HepG2 (cell line): Measurements from ENCODE around the gene CASZ1. TPM values are rescaled to one million over a fixed set of nuclear protein-coding genes. Genes with fewer than 3 reads are reported as not detected.

Source experiments
- ATAC-seq: fragments of 200-7000 bp; cut with Tn5 transposase; 3 replicates; pipeline ENCODE4 v1.9.1; 2020; ENCODE audit warnings: mild to moderate bottlenecking, moderate library complexity
- BruUV-seq: library from RNA; stranded (reverse); fragments of 400-500 nt; replicated peaks from 2 replicates; lab custom pipeline; 2021; lab: Mats Ljungman, UMichigan
- CTCF ChIA-PET: fragments of 300-600 bp; formaldehyde crosslinking; extraction: SDS; loops from one replicate; lab custom pipeline; 2021; ENCODE audit warnings: low total read pairs, inconsistent platforms, low intra/inter-chr PET ratio; lab: Yijun Ruan, JAX
- POLR2A ChIA-PET: fragments of 350-600 bp; sonication (Branson Sonifier 250); formaldehyde crosslinking; loops from one replicate; lab custom pipeline; 2020; ENCODE audit warnings: antibody characterized with exemption, inconsistent platforms; lab: Yijun Ruan, JAX
- DNase-seq: peaks from one replicate; pipeline ENCODE4 v3.0.0-alpha.2; 2015; ENCODE audit warnings: low spot score
- FAIRE-seq: peaks from 3 replicates; lab custom pipeline; 2011; peaks lifted over from hg19 to GRCh38; lab: Jason Lieb, UNC
- H2AFZ ChIP-seq: one replicate; pipeline ENCODE4 v1.6.1; 2011; ENCODE audit warnings: low read length, inconsistent platforms
- H3K27ac ChIP-seq: fragments of 300-600 bp; 3 replicates; pipeline ENCODE4 v1.8.0; 2011; ENCODE audit warnings: mixed run types, mild to moderate bottlenecking, mixed read lengths, low read length, inconsistent platforms; ENCODE audit not compliant: insufficient read depth; ENCODE audit errors: extremely low read length
- H3K27me3 ChIP-seq, 2 experiments: fragments of 200-600 bp in 1 of 2; 2 replicates in 1 of 2; 3 replicates in 1 of 2; pipeline versions ENCODE4 v1.6.0 to v1.8.0; 2011; ENCODE audit warnings: low read length in 2 of 2, mild to moderate bottlenecking in 2 of 2, moderate library complexity in 2 of 2, inconsistent platforms in 1 of 2; ENCODE audit not compliant: insufficient read depth in 2 of 2, control insufficient read depth in 1 of 2
- H3K36me3 ChIP-seq, 2 experiments: fragments of 200-600 bp in 1 of 2; replicated peaks in 1 of 2; 2 replicates in 1 of 2; 3 replicates in 1 of 2; pipeline versions ENCODE4 v1.5.1 to v1.8.0; 2011; ENCODE audit warnings: low read length in 2 of 2, inconsistent platforms in 1 of 2; ENCODE audit not compliant: insufficient read depth in 2 of 2, control insufficient read depth in 1 of 2
- H3K4me1 ChIP-seq: 2 replicates; pipeline ENCODE4 v1.5.1; 2012; ENCODE audit warnings: low read length, inconsistent platforms; ENCODE audit not compliant: insufficient read depth
- H3K4me2 ChIP-seq: 2 replicates; pipeline ENCODE4 v1.6.0; 2011; ENCODE audit warnings: low read depth, low read length, inconsistent platforms
- H3K4me3 ChIP-seq, 3 experiments: fragments of 200-600 bp in 1 of 3; sonication (generic), shearing (Covaris generic) in 1 of 3; replicated peaks in 1 of 3; 2 replicates each; pipeline ENCODE4 v1.5.1; 2011 to 2016; ENCODE audit warnings: low read length in 3 of 3, inconsistent platforms in 2 of 3, low read depth in 2 of 3, mild to moderate bottlenecking in 2 of 3, control low read depth in 1 of 3, mixed read lengths in 1 of 3; ENCODE audit not compliant: insufficient read depth in 1 of 3
- H3K79me2 ChIP-seq: one replicate; pipeline ENCODE4 v1.6.1; 2011; ENCODE audit warnings: low read length, inconsistent platforms; ENCODE audit not compliant: insufficient read depth
- H3K9ac ChIP-seq: 2 replicates; pipeline ENCODE4 v1.6.0; 2011; ENCODE audit warnings: mild to moderate bottlenecking, low read depth, low read length, inconsistent platforms; ENCODE audit not compliant: insufficient read depth
- H3K9me3 ChIP-seq: 2 replicates; pipeline ENCODE4 v1.5.1; 2012; ENCODE audit warnings: mild to moderate bottlenecking, low read length
- H4K20me1 ChIP-seq: 2 replicates; pipeline ENCODE4 v1.6.0; 2011; ENCODE audit warnings: inconsistent platforms, mild to moderate bottlenecking, low read length, moderate library complexity; ENCODE audit not compliant: insufficient read depth
- FOXA3 ChIP-seq: IDR thresholded peaks from 2 replicates; pipeline ENCODE4 v1.6.1; 2016; ENCODE audit warnings: missing genetic modification reagents, missing compliant biosample characterization
- GZF1 ChIP-seq: sonication (generic); formaldehyde crosslinking; IDR thresholded peaks from 2 replicates; pipeline ENCODE4 v1.5.1; 2020; ENCODE audit warnings: mild to moderate bottlenecking, missing genetic modification reagents
- MLLT10 ChIP-seq: sonication (generic); formaldehyde crosslinking; IDR thresholded peaks from 2 replicates; pipeline ENCODE4 v1.4.0; 2020; ENCODE audit warnings: missing genetic modification reagents
- NR1H2 ChIP-seq: sonication (generic); formaldehyde crosslinking; IDR thresholded peaks from 2 replicates; pipeline ENCODE4 v1.8.1; 2022; ENCODE audit warnings: low read depth, missing genetic modification reagents, borderline replicate concordance
- NR3C1 ChIP-seq: sonication (generic); formaldehyde crosslinking; IDR thresholded peaks from 2 replicates; pipeline ENCODE4 v1.4.0; 2020; ENCODE audit warnings: missing genetic modification reagents
- RBFOX2 ChIP-seq: fragments of 200-400 bp; formaldehyde crosslinking; IDR thresholded peaks from 2 replicates; pipeline ENCODE4 v1.6.1; 2017; ENCODE audit warnings: low read depth, mild to moderate bottlenecking, low read length
- RFX3 ChIP-seq: IDR thresholded peaks from 2 replicates; pipeline ENCODE4 v1.6.1; 2016; ENCODE audit warnings: missing biosample characterization, missing genetic modification reagents
- RNF2 ChIP-seq: fragments of 450-650 bp; conservative IDR thresholded peaks from 2 replicates; pipeline ENCODE4 v1.6.1; 2016; ENCODE audit warnings: low read depth
- SMAD1 ChIP-seq: sonication (generic); formaldehyde crosslinking; IDR thresholded peaks from 2 replicates; pipeline ENCODE4 v1.4.0; 2020; ENCODE audit warnings: missing genetic modification reagents, low read depth, mild to moderate bottlenecking, borderline replicate concordance
- SRF ChIP-seq: IDR thresholded peaks from 2 replicates; pipeline ENCODE4 v1.6.1; 2011; ENCODE audit warnings: mild to moderate bottlenecking, low read depth, low read length, moderate library complexity
- WGBS: methylation state at CpG from one replicate; pipeline ENCODE4 v1.1.6; 2017; ENCODE audit warnings: low lambda C conversion rate; 5-methylcytosine and 5-hydroxymethylcytosine counted together
- in situ Hi-C: cut with HindIII; loops from 2 replicates; pipeline ENCODE4 v1.10.0; 2017; ENCODE audit warnings: low pct_unique_long_range_greater_than_20kb; ENCODE audit not compliant: extremely low pct_ligation_motif_present
- intact Hi-C: fragments of 100-400 bp; cut with micrococcal nuclease; formaldehyde crosslinking; loops from one replicate; pipeline ENCODE4 v1.10.0; 2022; ENCODE audit not compliant: unreplicated experiment
- polyA plus RNA-seq, 8 experiments: library from polyadenylated mRNA; depleted of rRNA in 3 of 8; stranded (reverse) in 7 of 8; unstranded in 1 of 8; fragments of >200 nt; fragmentation: Illumina TruSeq in 4 of 8; extraction: Trizol in 4 of 8; gene quantifications; 2 replicates each; pipeline versions ENCODE4 v1.2.1 to v1.2.3, GENCODE V29; 2011 to 2016; ENCODE audit warnings: low read depth in 4 of 8, missing spikeins in 1 of 8, mixed read lengths in 1 of 8; ENCODE audit not compliant: insufficient read depth in 1 of 8
- total RNA-seq, 5 experiments: library from RNA; depleted of rRNA; stranded (reverse); fragments of >200 nt; fragmentation: Illumina TruSeq; extraction: Trizol; gene quantifications; 2 replicates each; pipeline ENCODE4 v1.2.3, GENCODE V29; 2016; ENCODE audit warnings: low read depth in 1 of 5
- TF ChIP-seq, protein P1 (sequence below): sonication (generic); formaldehyde crosslinking; conservative IDR thresholded peaks from 2 replicates; pipeline ENCODE4 v1.8.1; 2023; ENCODE audit warnings: missing genetic modification reagents
- TF ChIP-seq, protein P2 (sequence below): IDR thresholded peaks from 2 replicates; pipeline ENCODE4 v1.6.1; 2012; ENCODE audit warnings: low read depth, low read length, improper control_type of control experiment
- TF ChIP-seq, protein P3 (sequence below), 2 experiments: IDR thresholded peaks; 2 replicates each; pipeline ENCODE4 v1.6.1; 2011 to 2012; ENCODE audit warnings: low read length in 2 of 2, borderline replicate concordance in 1 of 2, low read depth in 1 of 2, mild to moderate bottlenecking in 1 of 2, moderate library complexity in 1 of 2
- TF ChIP-seq, protein P4 (sequence below): sonication (generic); formaldehyde crosslinking; IDR thresholded peaks from 2 replicates; pipeline ENCODE4 v1.5.0; 2020; ENCODE audit warnings: mild to moderate bottlenecking, missing genetic modification reagents

Gene CASZ1
- total and polyA plus RNA-seq, 2 of the 13 experiments (the other 11 are each of a cell fraction or from before 2014, with no cell fraction given): 1.9 to 3.7 TPM

DNA sequence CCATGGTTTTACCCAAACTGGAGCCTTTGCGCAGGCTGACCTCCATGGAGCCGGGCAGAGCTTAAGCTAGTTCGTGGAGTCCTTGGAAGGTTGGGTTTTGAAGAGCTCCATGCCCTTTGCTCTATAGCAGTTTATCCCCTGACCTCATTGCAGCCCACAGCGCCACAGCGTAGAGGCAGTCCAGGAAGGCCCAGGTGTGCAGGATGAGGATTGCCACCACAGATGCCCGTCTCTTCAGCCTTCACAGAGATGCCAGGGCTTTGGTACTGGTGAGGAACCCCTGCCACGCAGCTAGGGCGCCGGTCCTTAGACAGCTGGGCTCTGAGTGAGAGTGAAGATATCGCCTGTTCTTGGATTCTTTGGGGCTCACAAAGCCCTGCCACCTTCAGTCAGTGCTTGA, 183.1 kb downstream of the CASZ1 start:
- Histone ChIP-seq H3K4me2 (no peak overlapping the region), H3K27ac (no peak overlapping the region), H3K36me3 (0 out of 5 replicates have a peak, but pooled peaks cover 0 to 1% of the 10 kb centered on the region in 2 experiments), H4K20me1 (no peaks in the 10 kb centered on the region), H2AFZ (no peak overlapping the region), H3K4me3 (no peak overlapping the region), H3K9ac (no peak overlapping the region), H3K27me3 (no peaks in the 10 kb centered on the region), H3K79me2 (no peaks in the 10 kb centered on the region), H3K4me1 (no peaks in the 10 kb centered on the region), H3K9me3 (no peaks in the 10 kb centered on the region)
- no peak for FAIRE-seq
- POLR2A ChIA-PET: no interaction called here
- no peak for DNase-seq
- 100% methylated on average over 7 of the region's 10 CpGs for WGBS
- intact Hi-C loops (no loop called here), in situ Hi-C loops (no loop called here)
- no TSS peak for BruUV-seq
- CTCF ChIA-PET: no interaction called here
- no peak for ATAC-seq
- TF ChIP-seq, protein P1, sequence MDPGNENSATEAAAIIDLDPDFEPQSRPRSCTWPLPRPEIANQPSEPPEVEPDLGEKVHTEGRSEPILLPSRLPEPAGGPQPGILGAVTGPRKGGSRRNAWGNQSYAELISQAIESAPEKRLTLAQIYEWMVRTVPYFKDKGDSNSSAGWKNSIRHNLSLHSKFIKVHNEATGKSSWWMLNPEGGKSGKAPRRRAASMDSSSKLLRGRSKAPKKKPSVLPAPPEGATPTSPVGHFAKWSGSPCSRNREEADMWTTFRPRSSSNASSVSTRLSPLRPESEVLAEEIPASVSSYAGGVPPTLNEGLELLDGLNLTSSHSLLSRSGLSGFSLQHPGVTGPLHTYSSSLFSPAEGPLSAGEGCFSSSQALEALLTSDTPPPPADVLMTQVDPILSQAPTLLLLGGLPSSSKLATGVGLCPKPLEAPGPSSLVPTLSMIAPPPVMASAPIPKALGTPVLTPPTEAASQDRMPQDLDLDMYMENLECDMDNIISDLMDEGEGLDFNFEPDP: no peak
- TF ChIP-seq FOXA3 (CRISPR knock-in tag): no peak
- TF ChIP-seq SMAD1 (CRISPR knock-in tag): no peak
- TF ChIP-seq NR3C1 (CRISPR knock-in tag): no peak
- TF ChIP-seq, protein P2, sequence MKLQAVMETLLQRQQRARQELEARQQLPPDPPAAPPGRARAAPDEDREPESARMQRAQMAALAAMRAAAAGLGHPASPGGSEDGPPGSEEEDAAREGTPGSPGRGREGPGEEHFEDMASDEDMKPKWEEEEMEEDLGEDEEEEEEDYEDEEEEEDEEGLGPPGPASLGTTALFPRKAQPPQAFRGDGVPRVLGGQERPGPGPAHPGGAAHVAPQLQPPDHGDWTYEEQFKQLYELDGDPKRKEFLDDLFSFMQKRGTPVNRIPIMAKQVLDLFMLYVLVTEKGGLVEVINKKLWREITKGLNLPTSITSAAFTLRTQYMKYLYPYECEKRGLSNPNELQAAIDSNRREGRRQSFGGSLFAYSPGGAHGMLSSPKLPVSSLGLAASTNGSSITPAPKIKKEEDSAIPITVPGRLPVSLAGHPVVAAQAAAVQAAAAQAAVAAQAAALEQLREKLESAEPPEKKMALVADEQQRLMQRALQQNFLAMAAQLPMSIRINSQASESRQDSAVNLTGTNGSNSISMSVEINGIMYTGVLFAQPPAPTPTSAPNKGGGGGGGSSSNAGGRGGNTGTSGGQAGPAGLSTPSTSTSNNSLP: no peak
- no peak for TF ChIP-seq SRF
- TF ChIP-seq, protein P3, sequence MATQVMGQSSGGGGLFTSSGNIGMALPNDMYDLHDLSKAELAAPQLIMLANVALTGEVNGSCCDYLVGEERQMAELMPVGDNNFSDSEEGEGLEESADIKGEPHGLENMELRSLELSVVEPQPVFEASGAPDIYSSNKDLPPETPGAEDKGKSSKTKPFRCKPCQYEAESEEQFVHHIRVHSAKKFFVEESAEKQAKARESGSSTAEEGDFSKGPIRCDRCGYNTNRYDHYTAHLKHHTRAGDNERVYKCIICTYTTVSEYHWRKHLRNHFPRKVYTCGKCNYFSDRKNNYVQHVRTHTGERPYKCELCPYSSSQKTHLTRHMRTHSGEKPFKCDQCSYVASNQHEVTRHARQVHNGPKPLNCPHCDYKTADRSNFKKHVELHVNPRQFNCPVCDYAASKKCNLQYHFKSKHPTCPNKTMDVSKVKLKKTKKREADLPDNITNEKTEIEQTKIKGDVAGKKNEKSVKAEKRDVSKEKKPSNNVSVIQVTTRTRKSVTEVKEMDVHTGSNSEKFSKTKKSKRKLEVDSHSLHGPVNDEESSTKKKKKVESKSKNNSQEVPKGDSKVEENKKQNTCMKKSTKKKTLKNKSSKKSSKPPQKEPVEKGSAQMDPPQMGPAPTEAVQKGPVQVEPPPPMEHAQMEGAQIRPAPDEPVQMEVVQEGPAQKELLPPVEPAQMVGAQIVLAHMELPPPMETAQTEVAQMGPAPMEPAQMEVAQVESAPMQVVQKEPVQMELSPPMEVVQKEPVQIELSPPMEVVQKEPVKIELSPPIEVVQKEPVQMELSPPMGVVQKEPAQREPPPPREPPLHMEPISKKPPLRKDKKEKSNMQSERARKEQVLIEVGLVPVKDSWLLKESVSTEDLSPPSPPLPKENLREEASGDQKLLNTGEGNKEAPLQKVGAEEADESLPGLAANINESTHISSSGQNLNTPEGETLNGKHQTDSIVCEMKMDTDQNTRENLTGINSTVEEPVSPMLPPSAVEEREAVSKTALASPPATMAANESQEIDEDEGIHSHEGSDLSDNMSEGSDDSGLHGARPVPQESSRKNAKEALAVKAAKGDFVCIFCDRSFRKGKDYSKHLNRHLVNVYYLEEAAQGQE (IDR thresholded peaks at IDR 0.05; ENCODE audit: borderline replicate concordance in 1 of 2, low read depth in 1 of 2, low read length in 2 of 2): no peak
- no peak for TF ChIP-seq MLLT10 (CRISPR knock-in tag)
- TF ChIP-seq RBFOX2: no peak
- no peak for TF ChIP-seq GZF1 (CRISPR knock-in tag)
- no peak for TF ChIP-seq RFX3 (CRISPR knock-in tag)
- TF ChIP-seq RNF2: no peak
- TF ChIP-seq, protein P4, sequence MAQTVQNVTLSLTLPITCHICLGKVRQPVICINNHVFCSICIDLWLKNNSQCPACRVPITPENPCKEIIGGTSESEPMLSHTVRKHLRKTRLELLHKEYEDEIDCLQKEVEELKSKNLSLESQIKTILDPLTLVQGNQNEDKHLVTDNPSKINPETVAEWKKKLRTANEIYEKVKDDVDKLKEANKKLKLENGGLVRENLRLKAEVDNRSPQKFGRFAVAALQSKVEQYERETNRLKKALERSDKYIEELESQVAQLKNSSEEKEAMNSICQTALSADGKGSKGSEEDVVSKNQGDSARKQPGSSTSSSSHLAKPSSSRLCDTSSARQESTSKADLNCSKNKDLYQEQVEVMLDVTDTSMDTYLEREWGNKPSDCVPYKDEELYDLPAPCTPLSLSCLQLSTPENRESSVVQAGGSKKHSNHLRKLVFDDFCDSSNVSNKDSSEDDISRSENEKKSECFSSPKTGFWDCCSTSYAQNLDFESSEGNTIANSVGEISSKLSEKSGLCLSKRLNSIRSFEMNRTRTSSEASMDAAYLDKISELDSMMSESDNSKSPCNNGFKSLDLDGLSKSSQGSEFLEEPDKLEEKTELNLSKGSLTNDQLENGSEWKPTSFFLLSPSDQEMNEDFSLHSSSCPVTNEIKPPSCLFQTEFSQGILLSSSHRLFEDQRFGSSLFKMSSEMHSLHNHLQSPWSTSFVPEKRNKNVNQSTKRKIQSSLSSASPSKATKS (CRISPR knock-in tag): no peak
- no peak for TF ChIP-seq NR1H2 (CRISPR knock-in tag)
